Measurements from ENCODE around the gene IL4I1. TPM values are rescaled to one million over a fixed set of nuclear protein-coding genes. Genes with fewer than 3 reads are reported as not detected.

IL4I1 gene
- polyA plus RNA-seq, 1 donor (not counting 4 experiments of a cell fraction or from before 2014, with no cell fraction given): 0.13 TPM

DNA sequence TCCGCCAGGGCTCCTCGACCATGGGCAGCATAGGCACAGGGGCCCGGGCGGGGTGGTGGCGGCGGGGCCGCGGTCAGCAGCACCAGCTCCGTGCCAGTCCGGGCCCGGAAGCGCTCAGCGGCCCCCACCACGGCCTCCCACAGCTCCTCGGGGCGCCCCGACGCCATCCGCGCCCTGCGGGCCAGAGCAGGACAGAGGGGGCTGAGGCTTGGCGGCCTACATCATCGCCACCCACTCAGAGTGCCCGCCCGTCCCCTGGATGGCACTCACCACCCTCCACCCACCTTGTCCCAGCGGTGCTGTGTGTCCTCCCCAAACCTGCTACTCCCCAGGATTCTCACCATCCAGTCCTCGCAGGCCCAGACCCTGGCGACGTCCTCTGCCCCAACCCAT, 23.6 kb downstream of the IL4I1 start:
- Histone ChIP-seq H3K4me1 (ENCODE audit: control insufficient read depth, extremely low read depth, insufficient read depth, low read length) (peaks cover 22% of the 10 kb centered on the region), H3K9me1 (ENCODE audit: control insufficient read depth, extremely low read depth, insufficient read depth, low read length) (no peaks in the 10 kb centered on the region), H3K9me3 (ENCODE audit: control insufficient read depth, low read depth, low read length) (no peaks in the 10 kb centered on the region), H3K4me2 (ENCODE audit: control insufficient read depth, extremely low read depth, insufficient read depth, low read depth, low read length) (no peak overlapping the region), H2AFZ (ENCODE audit: control insufficient read depth, low read length) (no peak overlapping the region), H3K27me3 (ENCODE audit: control insufficient read depth, extremely low read depth, insufficient read depth, low read length) (no peaks in the 10 kb centered on the region), H4K20me1 (ENCODE audit: control insufficient read depth, extremely low read depth, insufficient read depth, low read length) (no peaks in the 10 kb centered on the region), H3K36me3 (ENCODE audit: control insufficient read depth in 2 of 2, extremely low read depth in 1 of 2, insufficient read depth in 2 of 2, low read length in 2 of 2) (peaks cover 12 to 24% of the 10 kb centered on the region in 2 experiments), H3K9ac (ENCODE audit: control insufficient read depth, extremely low read depth, insufficient read depth, low read length) (no peak overlapping the region), H3K27ac (ENCODE audit: control insufficient read depth, insufficient read depth, low read length) (no peak overlapping the region), H3K4me3 (ENCODE audit: control insufficient read depth in 2 of 3, extremely low read depth in 1 of 3, insufficient read depth in 2 of 3, low read depth in 1 of 3, low read length in 3 of 3) (no peak overlapping the region), H3K79me2 (ENCODE audit: control insufficient read depth, insufficient read depth, low read length) (peaks cover 27% of the 10 kb centered on the region)
- dilution Hi-C loops (cut with MboI; ENCODE audit: extremely low pct_ligation_motif_present, low sequenced_read_pairs): no loop called here
- DNase-seq (ENCODE audit: low read depth, low spot score): no peak
- TF ChIP-seq EZH2 (IDR thresholded peaks at IDR 0.05; ENCODE audit: low read length): no peak
- TF ChIP-seq, protein P1, sequence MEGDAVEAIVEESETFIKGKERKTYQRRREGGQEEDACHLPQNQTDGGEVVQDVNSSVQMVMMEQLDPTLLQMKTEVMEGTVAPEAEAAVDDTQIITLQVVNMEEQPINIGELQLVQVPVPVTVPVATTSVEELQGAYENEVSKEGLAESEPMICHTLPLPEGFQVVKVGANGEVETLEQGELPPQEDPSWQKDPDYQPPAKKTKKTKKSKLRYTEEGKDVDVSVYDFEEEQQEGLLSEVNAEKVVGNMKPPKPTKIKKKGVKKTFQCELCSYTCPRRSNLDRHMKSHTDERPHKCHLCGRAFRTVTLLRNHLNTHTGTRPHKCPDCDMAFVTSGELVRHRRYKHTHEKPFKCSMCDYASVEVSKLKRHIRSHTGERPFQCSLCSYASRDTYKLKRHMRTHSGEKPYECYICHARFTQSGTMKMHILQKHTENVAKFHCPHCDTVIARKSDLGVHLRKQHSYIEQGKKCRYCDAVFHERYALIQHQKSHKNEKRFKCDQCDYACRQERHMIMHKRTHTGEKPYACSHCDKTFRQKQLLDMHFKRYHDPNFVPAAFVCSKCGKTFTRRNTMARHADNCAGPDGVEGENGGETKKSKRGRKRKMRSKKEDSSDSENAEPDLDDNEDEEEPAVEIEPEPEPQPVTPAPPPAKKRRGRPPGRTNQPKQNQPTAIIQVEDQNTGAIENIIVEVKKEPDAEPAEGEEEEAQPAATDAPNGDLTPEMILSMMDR (optimal IDR thresholded peaks at IDR 0.05 in 1 of 3, IDR thresholded peaks at IDR 0.05 in 1 of 3, conservative IDR thresholded peaks at IDR 0.05 in 1 of 3; ENCODE audit: extremely low read depth in 1 of 3, insufficient read depth in 2 of 3, low read length in 3 of 3): no peak
- no peak for FAIRE-seq

- FAIRE-seq (no peak), DNase-seq (ENCODE audit: low read depth, low spot score) (no peak)
- no peak for TF ChIP-seq EZH2 (IDR thresholded peaks at IDR 0.05; ENCODE audit: low read length)
- TF ChIP-seq, protein P1 (optimal IDR thresholded peaks at IDR 0.05 in 1 of 3, IDR thresholded peaks at IDR 0.05 in 1 of 3, conservative IDR thresholded peaks at IDR 0.05 in 1 of 3; ENCODE audit: extremely low read depth in 1 of 3, insufficient read depth in 2 of 3, low read length in 3 of 3): no peak
- no peaks in the 10 kb centered on the region for H3K9me3 ChIP-seq (ENCODE audit: control insufficient read depth, low read depth, low read length)
- H3K27ac ChIP-seq (ENCODE audit: control insufficient read depth, insufficient read depth, low read length): no peak overlapping the region
- no peaks in the 10 kb centered on the region for H3K9me1 ChIP-seq (ENCODE audit: control insufficient read depth, extremely low read depth, insufficient read depth, low read length)
- peaks cover 22% of the 10 kb centered on the region for H3K4me1 ChIP-seq (ENCODE audit: control insufficient read depth, extremely low read depth, insufficient read depth, low read length)
- dilution Hi-C loops (cut with MboI; ENCODE audit: extremely low pct_ligation_motif_present, low sequenced_read_pairs): no loop called here
- no peak overlapping the region for H2AFZ ChIP-seq (ENCODE audit: control insufficient read depth, low read length)
- peaks cover 12 to 24% of the 10 kb centered on the region in 2 experiments for H3K36me3 ChIP-seq (ENCODE audit: control insufficient read depth in 2 of 2, extremely low read depth in 1 of 2, insufficient read depth in 2 of 2, low read length in 2 of 2)
- no peak overlapping the region for H3K4me2 ChIP-seq (ENCODE audit: control insufficient read depth, extremely low read depth, insufficient read depth, low read depth, low read length)
- no peaks in the 10 kb centered on the region for H3K27me3 ChIP-seq (ENCODE audit: control insufficient read depth, extremely low read depth, insufficient read depth, low read length)
- no peak overlapping the region for H3K4me3 ChIP-seq (ENCODE audit: control insufficient read depth in 2 of 3, extremely low read depth in 1 of 3, insufficient read depth in 2 of 3, low read depth in 1 of 3, low read length in 3 of 3)
- H3K79me2 ChIP-seq (ENCODE audit: control insufficient read depth, insufficient read depth, low read length): peaks cover 27% of the 10 kb centered on the region
- no peaks in the 10 kb centered on the region for H4K20me1 ChIP-seq (ENCODE audit: control insufficient read depth, extremely low read depth, insufficient read depth, low read length)
- no peak overlapping the region for H3K9ac ChIP-seq (ENCODE audit: control insufficient read depth, extremely low read depth, insufficient read depth, low read length)
Measured at GRCh38 chr19:49872245-49873128, 24.2 kb downstream of the IL4I1 start.

Measured in keratinocyte (primary cell).